ENCODE data around the gene ZSWIM5. TPM values are rescaled to one million over a fixed set of nuclear protein-coding genes. Genes with fewer than 3 reads are reported as not detected.
"Not testable (repeated sequence)": the region's sequence is repeated elsewhere in the genome, so short reads cannot be mapped to it uniquely, and the experiment has no call there.

The ZSWIM5 gene
- total RNA-seq, 1 donor from 2014 or later = 0.05 TPM

GRCh38 chr1:45097079-45097478 lies 109.3 kb downstream of the ZSWIM5 start:
- no peak for DNase-seq (ENCODE audit: low read depth)

- DNase-seq (ENCODE audit: low read depth) = no peak
Measured at GRCh38 chr1:45095450-45095849, 111.0 kb downstream of the ZSWIM5 start.

- not testable (repeated sequence) for DNase-seq (ENCODE audit: low read depth)
Measured at GRCh38 chr1:45094371-45094770, 112.0 kb downstream of the ZSWIM5 start.

- DNase-seq (ENCODE audit: low read depth) = no peak
Measured at GRCh38 chr1:45093334-45093733, 113.1 kb downstream of the ZSWIM5 start.

- no peak for DNase-seq (ENCODE audit: low read depth)
Measured at GRCh38 chr1:45089711-45090110, 116.7 kb downstream of the ZSWIM5 start.

GRCh38 chr1:45084562-45084961 lies 121.8 kb downstream of the ZSWIM5 start:
- no peak for DNase-seq (ENCODE audit: low read depth)

GRCh38 chr1:45079533-45079932 lies 126.9 kb downstream of the ZSWIM5 start:
- DNase-seq (ENCODE audit: low read depth) = no peak

GRCh38 chr1:45076959-45077358 lies 129.4 kb downstream of the ZSWIM5 start:
- not testable (repeated sequence) for DNase-seq (ENCODE audit: low read depth)

- DNase-seq (ENCODE audit: low read depth) = no peak
Measured at GRCh38 chr1:45071567-45071966, 134.8 kb downstream of the ZSWIM5 start.

- no peak for DNase-seq (ENCODE audit: low read depth)
Measured at GRCh38 chr1:45067806-45068205, 138.6 kb downstream of the ZSWIM5 start.

GRCh38 chr1:45065083-45065482 lies 141.3 kb downstream of the ZSWIM5 start:
- DNase-seq (ENCODE audit: low read depth) = no peak

GRCh38 chr1:45062463-45062862 lies 143.9 kb downstream of the ZSWIM5 start:
- not testable (repeated sequence) for DNase-seq (ENCODE audit: low read depth)

- DNase-seq (ENCODE audit: low read depth) = no peak
Measured at GRCh38 chr1:45059829-45060228, 146.6 kb downstream of the ZSWIM5 start.

GRCh38 chr1:45057542-45057941 lies 148.9 kb downstream of the ZSWIM5 start:
- no peak for DNase-seq (ENCODE audit: low read depth)

- no peak for DNase-seq (ENCODE audit: low read depth)
Measured at GRCh38 chr1:45051005-45051772, 155.2 kb downstream of the ZSWIM5 start.

GRCh38 chr1:45047032-45047431 lies 159.4 kb downstream of the ZSWIM5 start:
- peak; percentile 33 for DNase-seq (ENCODE audit: low read depth)

- DNase-seq (ENCODE audit: low read depth) = peak; percentile 50
Measured at GRCh38 chr1:45044916-45045315, 161.5 kb downstream of the ZSWIM5 start.

- no peak for DNase-seq (ENCODE audit: low read depth)
Measured at GRCh38 chr1:45043094-45043493, 163.3 kb downstream of the ZSWIM5 start.

GRCh38 chr1:45040297-45040696 lies 166.1 kb downstream of the ZSWIM5 start:
- DNase-seq (ENCODE audit: low read depth) = no peak

- DNase-seq (ENCODE audit: low read depth) = no peak
Measured at GRCh38 chr1:45038661-45039364, 167.6 kb downstream of the ZSWIM5 start.

GRCh38 chr1:45038240-45038639 lies 168.2 kb downstream of the ZSWIM5 start:
- DNase-seq (ENCODE audit: low read depth) = no peak

GRCh38 chr1:45037456-45037855 lies 168.9 kb downstream of the ZSWIM5 start:
- DNase-seq (ENCODE audit: low read depth) = no peak

All from myocyte (in vitro differentiated cells).